ENCODE results near the gene RBPJ. TPM values are rescaled to one million over a fixed set of nuclear protein-coding genes. Genes with fewer than 3 reads are reported as not detected.

Gene RBPJ
- total RNA-seq, 2 experiments from 2014 or later = 64.1 to 72.3 TPM

DNA sequence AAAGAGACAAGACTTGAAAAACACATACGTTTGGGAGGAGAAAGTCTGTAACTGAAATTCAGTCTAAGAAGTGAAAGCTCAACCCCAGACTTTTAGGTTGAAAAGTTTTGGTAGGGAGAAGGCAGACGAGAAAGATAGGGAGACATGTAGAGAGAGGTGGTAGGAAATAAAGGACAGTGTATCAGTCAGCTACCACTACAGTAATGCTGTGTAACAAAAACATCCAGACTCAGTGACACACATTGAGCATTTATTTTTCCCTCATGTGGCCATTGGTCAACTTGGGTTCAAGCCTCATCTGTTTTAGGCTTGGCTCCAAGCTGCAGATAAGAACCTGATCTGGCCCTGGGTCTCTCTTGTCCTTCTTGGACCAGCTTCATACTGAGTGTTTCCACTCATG lies 142.6 kb downstream of the RBPJ start:
- no peak overlapping the region for H3K27ac Mint-ChIP-seq
- H3K27me3 ChIP-seq (ENCODE audit: control insufficient read depth in 1 of 2, insufficient read depth in 2 of 2, low read length in 2 of 2) = no peaks in the 10 kb centered on the region
- no peak overlapping the region for H3K27ac ChIP-seq (ENCODE audit: low read depth in 1 of 2, low read length in 2 of 2)
- H3K9me3 ChIP-seq (ENCODE audit: control insufficient read depth in 1 of 2, insufficient read depth in 1 of 2, low read length in 2 of 2) = no peaks in the 10 kb centered on the region
- H3K4me3 ChIP-seq (ENCODE audit: low read length) = no peak overlapping the region
- no peaks in the 10 kb centered on the region for H3K27me3 Mint-ChIP-seq
- no peaks in the 10 kb centered on the region for H3K4me1 ChIP-seq (ENCODE audit: insufficient read depth, low read length)
- no peak for DNase-seq
- H3K9me3 Mint-ChIP-seq = no peaks in the 10 kb centered on the region
- H3K36me3 Mint-ChIP-seq (ENCODE audit: low read depth) = no peaks in the 10 kb centered on the region
- intact Hi-C loops (cut with DNase I, micrococcal nuclease) = no loop called here
- no peaks in the 10 kb centered on the region for H3K36me3 ChIP-seq (ENCODE audit: insufficient read depth, low read length)
- ATAC-seq (ENCODE audit: poor library complexity) = no peak
- no peak overlapping the region for H3K4me3 Mint-ChIP-seq
- ChIA-PET CTCF (no interaction called here), POLR2A (no interaction called here)
- peaks cover 10% of the 10 kb centered on the region for H3K4me1 Mint-ChIP-seq (ENCODE audit: low read depth)
- TF ChIP-seq, protein P1, sequence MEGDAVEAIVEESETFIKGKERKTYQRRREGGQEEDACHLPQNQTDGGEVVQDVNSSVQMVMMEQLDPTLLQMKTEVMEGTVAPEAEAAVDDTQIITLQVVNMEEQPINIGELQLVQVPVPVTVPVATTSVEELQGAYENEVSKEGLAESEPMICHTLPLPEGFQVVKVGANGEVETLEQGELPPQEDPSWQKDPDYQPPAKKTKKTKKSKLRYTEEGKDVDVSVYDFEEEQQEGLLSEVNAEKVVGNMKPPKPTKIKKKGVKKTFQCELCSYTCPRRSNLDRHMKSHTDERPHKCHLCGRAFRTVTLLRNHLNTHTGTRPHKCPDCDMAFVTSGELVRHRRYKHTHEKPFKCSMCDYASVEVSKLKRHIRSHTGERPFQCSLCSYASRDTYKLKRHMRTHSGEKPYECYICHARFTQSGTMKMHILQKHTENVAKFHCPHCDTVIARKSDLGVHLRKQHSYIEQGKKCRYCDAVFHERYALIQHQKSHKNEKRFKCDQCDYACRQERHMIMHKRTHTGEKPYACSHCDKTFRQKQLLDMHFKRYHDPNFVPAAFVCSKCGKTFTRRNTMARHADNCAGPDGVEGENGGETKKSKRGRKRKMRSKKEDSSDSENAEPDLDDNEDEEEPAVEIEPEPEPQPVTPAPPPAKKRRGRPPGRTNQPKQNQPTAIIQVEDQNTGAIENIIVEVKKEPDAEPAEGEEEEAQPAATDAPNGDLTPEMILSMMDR (IDR thresholded peaks at IDR 0.05) = no peak

DNA sequence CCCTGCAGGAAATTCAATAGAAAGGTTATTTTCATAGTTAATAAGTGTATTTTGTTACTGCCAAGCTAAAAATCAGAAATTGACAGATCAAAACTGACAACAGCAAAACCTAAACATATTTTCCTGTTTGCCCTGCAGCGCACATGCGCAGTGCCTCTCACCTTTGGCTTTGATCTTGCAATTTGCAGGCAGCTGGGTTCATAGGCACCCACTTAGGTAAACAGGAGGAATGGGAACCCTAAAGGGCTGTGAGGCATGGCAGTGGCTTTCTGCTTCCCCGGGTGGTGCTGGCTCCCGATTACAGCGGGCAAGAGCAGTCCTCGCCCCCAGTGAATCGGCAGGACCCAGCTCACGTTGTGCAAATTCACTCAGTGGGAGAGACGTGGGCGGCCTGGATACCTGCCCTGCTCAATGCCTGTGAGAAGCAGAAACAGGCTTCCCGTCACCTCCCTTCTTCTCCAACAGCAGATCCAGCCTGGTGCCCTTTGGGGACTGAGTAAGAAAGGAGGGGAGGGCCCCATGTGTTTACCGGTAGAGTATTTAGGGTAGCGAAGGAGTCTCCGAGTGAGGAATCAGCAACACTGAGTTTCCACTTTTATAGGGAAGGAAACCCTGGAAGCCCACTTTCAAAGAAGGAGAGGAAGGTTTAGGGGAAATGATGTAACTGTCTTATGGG lies 143.7 kb downstream of the RBPJ start:
- ChIA-PET POLR2A (no interaction called here), CTCF (no interaction called here)
- H3K4me1 ChIP-seq (ENCODE audit: insufficient read depth, low read length) = no peaks in the 10 kb centered on the region
- no peak overlapping the region for H3K4me3 ChIP-seq (ENCODE audit: low read length)
- ATAC-seq (ENCODE audit: poor library complexity) = no peak
- no peaks in the 10 kb centered on the region for H3K9me3 ChIP-seq (ENCODE audit: control insufficient read depth in 1 of 2, insufficient read depth in 1 of 2, low read length in 2 of 2)
- H3K9me3 Mint-ChIP-seq = no peaks in the 10 kb centered on the region
- no peaks in the 10 kb centered on the region for H3K36me3 ChIP-seq (ENCODE audit: insufficient read depth, low read length)
- no peaks in the 10 kb centered on the region for H3K27me3 Mint-ChIP-seq
- H3K27ac Mint-ChIP-seq = no peak overlapping the region
- DNase-seq = no peak
- H3K36me3 Mint-ChIP-seq (ENCODE audit: low read depth) = no peaks in the 10 kb centered on the region
- H3K4me1 Mint-ChIP-seq (ENCODE audit: low read depth) = no peaks in the 10 kb centered on the region
- intact Hi-C loops (cut with DNase I, micrococcal nuclease) = no loop called here
- no peaks in the 10 kb centered on the region for H3K27me3 ChIP-seq (ENCODE audit: control insufficient read depth in 1 of 2, insufficient read depth in 2 of 2, low read length in 2 of 2)
- TF ChIP-seq, protein P1 (IDR thresholded peaks at IDR 0.05) = no peak
- H3K27ac ChIP-seq (ENCODE audit: low read depth in 1 of 2, low read length in 2 of 2) = no peak overlapping the region
- H3K4me3 Mint-ChIP-seq = no peak overlapping the region

DNA sequence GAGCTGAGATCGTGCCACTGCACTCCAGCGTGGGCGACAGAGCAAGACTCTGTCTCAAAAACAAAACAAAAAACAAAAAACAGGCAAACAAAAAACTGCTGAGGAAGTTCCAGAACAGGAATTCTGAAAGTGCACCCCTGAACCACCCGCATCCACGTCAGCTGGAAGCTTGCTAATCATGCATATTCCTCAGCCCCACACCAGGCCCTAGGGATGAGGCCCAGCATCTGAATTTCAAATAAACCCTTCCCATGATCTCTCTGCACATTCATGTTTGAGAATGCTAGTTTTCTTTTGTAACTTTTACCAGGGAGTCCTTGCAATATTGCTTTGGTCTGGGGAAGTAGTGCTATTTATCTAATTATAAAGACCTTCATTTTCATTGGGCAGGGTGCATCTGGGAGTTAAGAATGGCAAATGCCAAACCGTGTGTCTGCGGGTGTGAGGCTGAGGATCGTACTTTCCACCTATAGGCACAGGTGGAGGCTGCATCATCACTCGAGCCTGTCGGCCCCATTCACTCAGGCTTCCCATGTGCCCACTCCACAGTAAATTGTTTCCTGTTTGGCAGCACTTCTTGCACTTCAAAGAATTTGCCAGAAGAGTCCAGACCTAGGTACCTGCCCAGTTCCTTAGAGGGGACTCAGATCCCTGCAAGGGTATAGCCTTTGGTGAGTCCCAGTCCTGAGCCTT lies 145.9 kb downstream of the RBPJ start:
- TF ChIP-seq, protein P1 (IDR thresholded peaks at IDR 0.05) = no peak
- intact Hi-C loops (cut with DNase I, micrococcal nuclease) = no loop called here
- Mint-ChIP-seq H3K4me1 (ENCODE audit: low read depth) (no peaks in the 10 kb centered on the region), H3K9me3 (no peaks in the 10 kb centered on the region), H3K27ac (no peak overlapping the region), H3K36me3 (ENCODE audit: low read depth) (no peaks in the 10 kb centered on the region), H3K4me3 (no peak overlapping the region), H3K27me3 (no peaks in the 10 kb centered on the region)
- CTCF ChIA-PET = no interaction called here
- Histone ChIP-seq H3K27ac (ENCODE audit: low read depth in 1 of 2, low read length in 2 of 2) (no peak overlapping the region), H3K9me3 (ENCODE audit: control insufficient read depth in 1 of 2, insufficient read depth in 1 of 2, low read length in 2 of 2) (no peaks in the 10 kb centered on the region), H3K4me1 (ENCODE audit: insufficient read depth, low read length) (no peaks in the 10 kb centered on the region), H3K36me3 (ENCODE audit: insufficient read depth, low read length) (no peaks in the 10 kb centered on the region), H3K27me3 (ENCODE audit: control insufficient read depth in 1 of 2, insufficient read depth in 2 of 2, low read length in 2 of 2) (peaks cover 0 to under 1% of the 10 kb centered on the region in 2 experiments), H3K4me3 (ENCODE audit: low read length) (no peak overlapping the region)
- ATAC-seq (ENCODE audit: poor library complexity) (no peak), DNase-seq (no peak)
- POLR2A ChIA-PET = no interaction called here
